HG02852 (cell line): ENCODE measurements around the gene DACH1.

Source experiments
- ATAC-seq: cut with Tn5 transposase; IDR thresholded peaks from one replicate; pipeline ENCODE4 v1.9.1; 2021; ENCODE audit warnings: mild to moderate bottlenecking, moderate library complexity; ENCODE audit not compliant: unreplicated experiment

DACH1 gene

DNA sequence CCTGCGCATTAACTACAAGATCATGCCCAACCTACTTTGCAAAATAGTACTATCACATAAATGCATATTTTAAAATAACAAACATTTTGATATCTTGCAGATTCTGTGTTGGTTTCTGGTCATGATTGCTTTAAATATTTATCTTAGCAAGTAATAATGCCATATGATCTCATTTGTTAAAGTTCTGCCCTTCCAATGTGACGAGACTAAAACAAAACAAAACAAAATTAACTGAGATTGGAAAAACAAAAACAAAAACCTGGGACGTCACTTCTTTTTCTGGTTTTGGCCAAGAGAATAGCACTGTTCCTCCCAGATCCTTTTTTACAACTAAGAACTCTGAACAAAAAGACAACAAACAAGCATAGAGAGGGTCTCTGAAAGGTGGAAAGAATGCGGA is 436.3 kb downstream of the DACH1 start:
- no peak for ATAC-seq

DNA sequence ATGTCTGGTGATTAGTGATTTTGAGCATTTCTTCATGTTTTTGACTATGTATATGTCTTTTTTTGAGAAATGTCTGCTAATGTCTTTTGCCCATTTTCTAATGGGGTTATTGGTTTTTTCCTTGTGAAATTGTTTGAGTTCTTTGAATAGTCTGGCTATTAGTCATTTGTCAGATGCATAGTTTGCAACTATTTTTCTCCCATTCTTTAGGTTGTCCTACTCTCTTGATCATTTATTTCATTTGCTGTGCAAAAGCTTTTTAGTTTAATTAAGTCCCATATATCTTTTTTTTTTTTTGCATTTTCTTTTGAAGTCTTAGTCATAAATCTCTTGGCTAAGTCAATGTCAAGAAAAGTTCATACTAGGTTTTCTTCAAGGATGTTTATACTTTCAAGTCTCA is 449.8 kb downstream of the DACH1 start:
- no peak for ATAC-seq

DNA sequence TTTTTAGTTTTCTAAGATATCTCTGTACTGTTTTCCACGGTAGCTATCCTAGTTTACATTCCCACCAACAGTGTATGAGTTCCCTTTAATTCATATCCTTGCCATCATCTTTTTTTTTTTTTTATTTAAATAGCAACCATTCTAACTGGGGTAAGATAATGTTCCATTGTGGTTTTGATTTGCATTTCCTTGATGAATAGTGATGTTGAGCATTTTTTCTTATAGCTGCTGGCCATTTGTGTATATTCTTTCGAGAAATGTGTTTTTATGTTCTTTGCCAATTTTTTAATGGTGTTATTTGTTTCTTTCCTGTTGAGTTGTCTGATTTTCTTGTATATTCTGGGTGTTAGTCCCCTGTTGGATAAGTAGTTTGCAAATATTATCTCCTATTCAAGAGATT is 454.8 kb downstream of the DACH1 start:
- ATAC-seq: no peak

DNA sequence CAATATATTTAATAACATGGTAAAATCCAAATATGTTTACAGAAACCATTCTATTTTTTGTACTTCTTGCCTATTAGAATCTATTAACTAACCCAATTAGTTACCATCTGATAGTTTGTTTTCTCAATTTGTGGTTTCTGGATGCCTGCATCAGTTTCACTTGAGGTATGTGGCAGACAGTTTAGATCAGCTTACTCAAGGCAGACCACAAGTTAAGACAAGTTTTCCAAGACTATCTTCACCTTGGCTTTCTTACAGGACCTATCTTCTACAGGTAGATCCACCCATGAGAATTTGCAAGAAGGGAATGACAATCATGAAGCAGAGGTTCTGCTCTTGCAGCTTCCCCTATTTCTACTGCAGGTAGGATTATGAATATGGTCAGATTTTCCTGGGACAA is 458.6 kb downstream of the DACH1 start:
- no peak for ATAC-seq

DNA sequence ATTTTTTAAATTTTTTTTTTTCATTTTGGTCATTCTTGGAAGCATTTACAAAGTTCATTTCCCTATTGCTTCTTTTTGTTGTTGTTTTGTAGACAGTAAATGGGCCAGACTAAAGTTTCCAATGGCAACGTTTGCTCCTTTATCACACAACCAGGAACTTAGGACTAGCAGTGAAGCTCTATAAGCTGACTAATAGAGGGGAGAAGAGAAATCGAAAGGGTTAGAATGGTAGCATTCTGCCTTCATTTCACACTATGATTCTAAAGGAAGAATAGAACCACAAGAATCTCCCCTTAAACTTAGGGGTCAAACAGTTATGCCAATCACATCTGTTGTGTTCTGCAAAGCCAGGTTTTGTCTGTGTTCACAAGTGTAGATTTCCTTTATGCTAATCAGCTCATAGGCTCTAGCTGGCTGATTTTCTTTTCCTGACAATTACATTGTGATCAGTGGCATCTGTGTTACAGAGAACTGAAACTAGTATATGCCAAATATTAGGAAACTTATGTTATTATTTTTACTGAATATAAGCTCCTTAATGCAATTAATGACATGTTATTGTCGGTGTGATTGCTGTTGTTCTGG is 467.3 kb downstream of the DACH1 start:
- no peak for ATAC-seq

DNA sequence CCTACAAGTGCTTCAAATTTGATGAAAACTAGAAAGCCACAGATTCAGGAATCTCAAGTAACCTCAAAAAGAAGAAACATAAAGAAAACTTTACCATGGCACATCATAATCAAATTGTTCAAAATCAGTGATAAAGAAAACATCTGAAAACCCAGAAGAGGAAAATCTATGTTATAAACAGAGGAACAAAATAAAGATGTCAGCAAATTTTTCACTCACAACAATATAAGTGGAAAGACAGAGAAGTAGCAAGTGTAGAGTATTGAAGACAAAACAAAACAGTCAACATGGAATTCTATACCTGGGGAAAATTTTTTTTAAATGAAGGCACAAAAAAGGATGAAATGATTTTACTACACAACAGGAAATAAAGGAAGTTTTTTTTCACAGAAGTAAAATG is 470.9 kb downstream of the DACH1 start:
- no peak for ATAC-seq

DNA sequence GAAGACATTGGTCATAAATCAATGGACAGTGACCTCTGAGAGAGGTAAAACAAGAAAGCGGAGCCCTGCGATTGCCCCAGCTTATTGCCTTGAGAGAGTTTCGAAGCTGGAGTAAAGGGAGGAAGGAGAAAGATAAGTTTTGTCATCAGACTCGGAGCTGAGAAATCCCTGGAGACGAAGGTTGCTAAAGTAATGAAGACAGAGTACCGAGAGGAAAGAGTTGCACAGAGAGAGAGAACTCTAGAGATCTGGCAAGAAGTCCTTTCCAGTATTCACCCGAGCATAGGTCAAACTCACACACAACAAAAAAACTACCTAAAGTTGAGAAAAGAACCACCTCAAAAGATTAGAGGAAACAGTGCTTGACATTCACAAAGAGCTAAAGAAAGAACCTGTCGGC is 472.0 kb downstream of the DACH1 start:
- no peak for ATAC-seq

DNA sequence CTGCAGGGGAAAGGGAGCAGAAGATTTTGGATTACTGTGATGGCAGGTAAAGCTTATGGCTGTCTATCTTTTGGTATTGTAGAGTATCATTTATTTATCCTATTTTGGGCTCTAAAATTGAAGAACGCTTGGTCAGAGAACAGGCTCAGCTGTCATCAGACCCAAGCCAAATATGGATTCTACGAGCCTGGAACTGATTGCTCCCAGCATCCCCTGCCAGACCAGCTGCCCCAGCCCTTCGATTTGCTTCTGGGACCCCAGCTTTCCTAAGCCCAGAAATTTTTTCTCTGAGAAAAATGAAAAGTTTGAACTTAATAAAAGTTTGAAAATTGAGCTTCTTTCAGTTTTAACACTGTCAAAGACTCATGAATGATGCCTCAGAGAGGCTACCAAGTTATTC is 472.8 kb downstream of the DACH1 start:
- ATAC-seq: no peak
